RWPE2 (cell line): ENCODE data around the gene CTXND2.

Experiments used
- ATAC-seq: fragments of 200-7000 bp; cut with Tn5 transposase; 3 replicates; pipeline ENCODE4 v1.9.1; 2021; ENCODE audit warnings: low read depth
- DNase-seq: peaks from one replicate; pipeline ENCODE4 v3.0.0-alpha.2; 2020; ENCODE audit warnings: low spot score
- H3K27ac ChIP-seq: fragments of 450-650 bp; 2 replicates; pipeline ENCODE4 v1.5.1; 2017; ENCODE audit warnings: mild to moderate bottlenecking; ENCODE audit not compliant: poor library complexity, severe bottlenecking
- H3K27me3 ChIP-seq: fragments of 250-450 bp; sonication (Bioruptor Pico); 2 replicates; pipeline ENCODE4 v1.5.1; 2021; ENCODE audit warnings: mild to moderate bottlenecking, moderate library complexity; ENCODE audit not compliant: insufficient read depth, poor library complexity, severe bottlenecking
- H3K36me3 ChIP-seq: fragments of 250-450 bp; sonication (Bioruptor Pico); 2 replicates; pipeline ENCODE4 v1.5.1; 2020; ENCODE audit warnings: low read depth, mild to moderate bottlenecking, moderate library complexity
- H3K4me1 ChIP-seq: fragments of 250-450 bp; sonication (Bioruptor Pico); 2 replicates; pipeline ENCODE4 v1.5.1; 2021; ENCODE audit warnings: mild to moderate bottlenecking, moderate library complexity; ENCODE audit not compliant: insufficient read depth, poor library complexity, severe bottlenecking
- H3K4me3 ChIP-seq: fragments of 250-450 bp; sonication (Bioruptor Pico); 2 replicates; pipeline ENCODE4 v1.5.1; 2021; ENCODE audit warnings: mild to moderate bottlenecking, moderate library complexity; ENCODE audit not compliant: severe bottlenecking
- H3K9me3 ChIP-seq: fragments of 250-450 bp; sonication (Bioruptor Pico); 2 replicates; pipeline ENCODE4 v1.5.1; 2021; ENCODE audit warnings: mild to moderate bottlenecking, moderate library complexity; ENCODE audit not compliant: severe bottlenecking
- TF ChIP-seq, protein P1 (sequence below): fragments of 450-650 bp; IDR thresholded peaks from one replicate; pipeline ENCODE4 v1.5.1; 2017; ENCODE audit warnings: mild to moderate bottlenecking, moderate library complexity; ENCODE audit not compliant: poor library complexity, severe bottlenecking

The CTXND2 gene

DNA sequence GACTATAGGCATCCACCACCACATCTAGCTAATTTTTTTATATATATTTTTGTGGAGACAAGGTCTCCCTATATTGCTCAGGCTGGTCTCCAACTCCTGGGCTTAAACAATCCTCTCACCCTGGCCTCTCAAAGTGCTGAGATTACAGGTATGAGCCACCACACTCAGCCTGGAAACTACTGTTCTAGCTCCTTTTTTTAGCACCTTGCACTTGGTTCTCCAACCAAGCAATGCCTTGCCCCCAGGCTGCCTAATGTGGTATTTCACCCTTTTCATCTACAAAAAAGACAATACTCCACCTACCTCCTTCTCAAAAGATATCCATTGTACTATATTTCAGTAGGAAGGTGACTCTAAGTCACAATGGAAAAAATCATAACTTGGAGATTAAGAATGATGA is 17.3 kb upstream of the CTXND2 start:
- H3K36me3 ChIP-seq, result peaks cover 18% of the 10 kb centered on the region
- H3K4me3 ChIP-seq, result no peak overlapping the region
- H3K4me1 ChIP-seq, result peaks cover 4% of the 10 kb centered on the region
- TF ChIP-seq, protein P1, sequence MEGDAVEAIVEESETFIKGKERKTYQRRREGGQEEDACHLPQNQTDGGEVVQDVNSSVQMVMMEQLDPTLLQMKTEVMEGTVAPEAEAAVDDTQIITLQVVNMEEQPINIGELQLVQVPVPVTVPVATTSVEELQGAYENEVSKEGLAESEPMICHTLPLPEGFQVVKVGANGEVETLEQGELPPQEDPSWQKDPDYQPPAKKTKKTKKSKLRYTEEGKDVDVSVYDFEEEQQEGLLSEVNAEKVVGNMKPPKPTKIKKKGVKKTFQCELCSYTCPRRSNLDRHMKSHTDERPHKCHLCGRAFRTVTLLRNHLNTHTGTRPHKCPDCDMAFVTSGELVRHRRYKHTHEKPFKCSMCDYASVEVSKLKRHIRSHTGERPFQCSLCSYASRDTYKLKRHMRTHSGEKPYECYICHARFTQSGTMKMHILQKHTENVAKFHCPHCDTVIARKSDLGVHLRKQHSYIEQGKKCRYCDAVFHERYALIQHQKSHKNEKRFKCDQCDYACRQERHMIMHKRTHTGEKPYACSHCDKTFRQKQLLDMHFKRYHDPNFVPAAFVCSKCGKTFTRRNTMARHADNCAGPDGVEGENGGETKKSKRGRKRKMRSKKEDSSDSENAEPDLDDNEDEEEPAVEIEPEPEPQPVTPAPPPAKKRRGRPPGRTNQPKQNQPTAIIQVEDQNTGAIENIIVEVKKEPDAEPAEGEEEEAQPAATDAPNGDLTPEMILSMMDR, result no peak
- ATAC-seq (no peak), DNase-seq (no peak)
- H3K27me3 ChIP-seq, result no peaks in the 10 kb centered on the region
- H3K9me3 ChIP-seq, result no peaks in the 10 kb centered on the region
- no peak overlapping the region for H3K27ac ChIP-seq

DNA sequence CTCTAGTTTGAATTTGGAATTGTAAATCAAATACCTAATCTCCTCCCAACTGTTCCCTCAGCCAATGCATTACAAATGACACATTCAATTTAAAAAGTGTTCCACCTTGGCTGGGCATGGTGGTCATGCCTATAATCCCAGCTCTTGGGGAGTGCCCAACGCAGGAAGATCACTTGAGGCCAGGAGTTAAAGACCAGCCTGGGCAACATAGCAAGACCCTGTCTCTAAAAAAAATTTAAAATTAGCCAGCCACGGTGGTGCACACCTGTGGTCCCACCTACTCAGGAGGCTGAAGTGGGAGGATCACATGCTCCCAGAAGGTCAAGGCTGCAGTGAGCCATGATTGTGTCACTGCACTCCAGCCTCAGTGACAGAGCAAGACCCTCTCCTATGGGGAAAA is 14.4 kb upstream of the CTXND2 start:
- no peak for DNase-seq
- TF ChIP-seq, protein P1, result no peak
- ATAC-seq, result no peak
- no peaks in the 10 kb centered on the region for H3K9me3 ChIP-seq
- peaks cover 19% of the 10 kb centered on the region for H3K36me3 ChIP-seq
- H3K4me1 ChIP-seq, result peaks cover 9% of the 10 kb centered on the region
- H3K4me3 ChIP-seq, result no peak overlapping the region
- H3K27ac ChIP-seq, result no peak overlapping the region
- no peaks in the 10 kb centered on the region for H3K27me3 ChIP-seq

DNA sequence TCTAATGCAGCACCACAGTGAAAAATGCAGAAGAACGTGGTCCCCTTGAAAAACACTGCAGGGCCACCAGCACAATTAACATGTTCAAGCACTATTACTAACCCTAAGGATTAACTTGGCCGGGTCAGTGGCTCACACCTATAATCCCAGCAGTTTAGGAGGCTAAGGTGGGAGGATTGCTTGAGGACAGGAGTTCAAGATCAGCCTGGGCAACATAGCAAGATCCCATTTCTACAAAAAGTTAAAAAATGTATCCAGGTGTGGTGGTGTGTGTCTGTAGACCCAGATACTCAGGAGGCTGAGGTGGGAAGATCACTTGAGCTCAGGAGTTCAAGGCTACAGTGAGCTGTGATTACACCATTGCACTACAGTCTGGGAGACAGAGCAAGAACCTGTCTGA is 13.4 kb upstream of the CTXND2 start:
- TF ChIP-seq, protein P1, result no peak
- DNase-seq (no peak), ATAC-seq (no peak)
- no peaks in the 10 kb centered on the region for H3K9me3 ChIP-seq
- H3K36me3 ChIP-seq, result peaks cover 19% of the 10 kb centered on the region
- no peak overlapping the region for H3K4me3 ChIP-seq
- H3K27ac ChIP-seq, result no peak overlapping the region
- H3K27me3 ChIP-seq, result no peaks in the 10 kb centered on the region
- peaks cover 9% of the 10 kb centered on the region for H3K4me1 ChIP-seq

DNA sequence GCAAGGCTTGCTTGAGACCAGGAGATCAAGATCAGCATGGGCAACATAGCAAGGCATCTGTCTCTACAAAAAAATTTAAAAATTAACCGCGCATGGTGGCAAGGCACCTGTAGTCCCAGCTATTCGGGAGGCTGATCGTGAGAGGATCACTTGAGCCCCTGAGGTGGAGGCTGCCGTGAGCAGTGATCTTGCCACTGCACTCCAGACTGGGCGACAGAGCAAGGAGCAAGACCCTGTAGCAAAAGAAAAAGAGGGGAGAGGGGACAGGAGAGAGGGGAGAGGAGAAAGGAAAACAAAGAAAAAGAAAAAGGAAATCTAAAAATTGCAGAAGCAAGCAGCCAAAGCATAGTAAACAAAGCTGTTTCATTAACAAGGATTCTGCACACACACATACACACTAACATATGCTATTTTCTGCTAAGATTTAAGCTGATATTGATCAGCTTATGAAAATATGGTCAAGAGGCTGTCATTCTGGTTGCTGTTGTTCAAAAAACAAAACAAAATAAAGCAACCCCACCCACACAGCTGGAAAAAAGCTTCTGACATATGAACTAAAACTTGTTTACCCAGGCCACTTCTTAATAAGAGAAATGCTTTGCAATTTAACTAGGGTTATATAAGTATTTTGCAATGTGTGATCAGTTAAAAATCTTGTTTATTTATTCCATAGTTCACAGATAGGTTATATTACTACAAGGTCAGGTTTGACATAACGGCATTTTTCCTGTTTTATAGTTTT is 12.3 kb upstream of the CTXND2 start:
- no peak overlapping the region for H3K27ac ChIP-seq
- H3K36me3 ChIP-seq, result peaks cover 18% of the 10 kb centered on the region
- H3K27me3 ChIP-seq, result no peaks in the 10 kb centered on the region
- TF ChIP-seq, protein P1, result no peak
- no peaks in the 10 kb centered on the region for H3K9me3 ChIP-seq
- peaks cover 9% of the 10 kb centered on the region for H3K4me1 ChIP-seq
- ATAC-seq, result no peak
- no peak for DNase-seq
- peak overlapping the region; percentile 65 for H3K4me3 ChIP-seq
